GM23248 (cell line): ENCODE results near the gene DOK6.

ENCODE experiments used
- EZH2 ChIP-seq: fragments of 200-600 bp; sonication (generic); IDR thresholded peaks from 2 replicates; pipeline ENCODE4 v1.6.1; 2018; ENCODE audit warnings: antibody characterized with exemption, mild to moderate bottlenecking; ENCODE audit not compliant: insufficient read depth, poor library complexity, severe bottlenecking
- EZH2phosphoT487 ChIP-seq: fragments of 200-600 bp; sonication (generic); IDR thresholded peaks from 2 replicates; pipeline ENCODE4 v1.6.1; 2018; ENCODE audit warnings: antibody characterized with exemption, moderate library complexity, mild to moderate bottlenecking, low read depth; ENCODE audit not compliant: insufficient read depth

- TF ChIP-seq EZH2phosphoT487 (no peak), EZH2 (no peak)
These were observed 453.8 kb downstream of the DOK6 start for GRCh38 chr18:69854455-69854854.
